ENCODE data around the gene PEPD. TPM values are rescaled to one million over a fixed set of nuclear protein-coding genes. Genes with fewer than 3 reads are reported as not detected.

Gene PEPD
- total RNA-seq, 4 donors from 2014 or later, result 116 to 1,166 (median 748) TPM

DNA sequence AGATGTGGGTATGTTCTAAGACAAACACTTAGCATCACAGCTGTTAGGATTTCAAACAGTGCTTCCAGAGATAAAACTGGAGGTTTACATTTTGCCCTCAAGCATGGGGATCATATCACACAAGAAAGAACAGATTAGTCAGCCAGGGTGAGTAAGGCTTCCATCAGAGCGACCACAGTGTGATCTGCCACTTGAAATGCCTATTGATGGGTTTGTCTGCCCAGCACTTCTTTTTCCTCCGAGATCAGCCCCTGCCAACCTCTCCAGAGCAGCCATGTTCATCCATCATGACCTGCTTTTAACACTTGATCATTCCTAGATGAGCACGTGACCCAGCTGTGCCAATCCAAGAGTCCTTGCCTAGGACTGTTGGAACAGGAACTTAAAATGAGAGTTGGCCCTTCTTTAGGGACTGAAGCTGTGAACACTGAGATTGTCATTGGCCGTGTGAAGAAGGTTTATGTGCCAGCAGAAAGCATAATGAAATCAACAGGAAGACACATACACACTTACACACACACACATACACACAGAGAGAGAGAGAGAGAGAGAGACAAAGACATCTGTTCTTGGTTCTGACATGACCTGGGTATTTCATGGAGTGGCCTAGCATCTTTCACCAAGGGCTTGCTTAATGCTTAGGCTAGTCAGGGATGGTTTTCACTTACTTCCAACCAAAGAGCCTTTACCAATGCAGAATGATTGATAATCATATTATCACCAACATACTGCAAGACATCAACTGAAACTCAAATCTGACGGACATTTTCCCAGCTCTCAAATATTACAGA is 153.3 kb downstream of the PEPD start:
- TF ChIP-seq, protein P1, sequence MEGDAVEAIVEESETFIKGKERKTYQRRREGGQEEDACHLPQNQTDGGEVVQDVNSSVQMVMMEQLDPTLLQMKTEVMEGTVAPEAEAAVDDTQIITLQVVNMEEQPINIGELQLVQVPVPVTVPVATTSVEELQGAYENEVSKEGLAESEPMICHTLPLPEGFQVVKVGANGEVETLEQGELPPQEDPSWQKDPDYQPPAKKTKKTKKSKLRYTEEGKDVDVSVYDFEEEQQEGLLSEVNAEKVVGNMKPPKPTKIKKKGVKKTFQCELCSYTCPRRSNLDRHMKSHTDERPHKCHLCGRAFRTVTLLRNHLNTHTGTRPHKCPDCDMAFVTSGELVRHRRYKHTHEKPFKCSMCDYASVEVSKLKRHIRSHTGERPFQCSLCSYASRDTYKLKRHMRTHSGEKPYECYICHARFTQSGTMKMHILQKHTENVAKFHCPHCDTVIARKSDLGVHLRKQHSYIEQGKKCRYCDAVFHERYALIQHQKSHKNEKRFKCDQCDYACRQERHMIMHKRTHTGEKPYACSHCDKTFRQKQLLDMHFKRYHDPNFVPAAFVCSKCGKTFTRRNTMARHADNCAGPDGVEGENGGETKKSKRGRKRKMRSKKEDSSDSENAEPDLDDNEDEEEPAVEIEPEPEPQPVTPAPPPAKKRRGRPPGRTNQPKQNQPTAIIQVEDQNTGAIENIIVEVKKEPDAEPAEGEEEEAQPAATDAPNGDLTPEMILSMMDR (IDR thresholded peaks at IDR 0.05), result no peak
- TF ChIP-seq POLR2A (IDR thresholded peaks at IDR 0.05), result no peak
- DNase-seq, result no peak

DNA sequence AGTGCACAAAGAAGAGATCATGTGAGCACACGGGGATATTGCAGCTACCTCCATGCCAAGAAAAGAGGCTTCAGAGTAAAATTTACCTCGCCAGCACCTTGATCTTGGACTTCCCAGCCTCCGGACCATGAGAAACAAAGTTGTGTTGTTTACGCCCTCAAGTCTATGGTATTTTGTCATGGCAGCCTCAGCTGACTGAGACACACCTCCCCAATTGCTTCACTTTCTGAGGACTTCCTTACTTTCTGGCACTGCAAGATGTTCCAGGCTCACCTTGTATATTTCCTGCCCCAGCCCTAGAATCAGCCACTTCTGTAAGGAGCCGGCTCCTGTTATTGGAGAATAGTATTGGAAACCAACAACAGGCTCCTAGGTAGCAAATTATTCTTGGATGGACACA is 154.7 kb downstream of the PEPD start:
- no peaks in the 10 kb centered on the region for H3K36me3 ChIP-seq
- no peak for DNase-seq
- H3K9me3 ChIP-seq, result no peaks in the 10 kb centered on the region
- no peaks in the 10 kb centered on the region for H3K27me3 ChIP-seq
- no peak overlapping the region for H3K4me3 ChIP-seq
- peak overlapping the region in 3 of 4 donors; percentile 60 to 93 (median 81) for H3K27ac ChIP-seq
- TF ChIP-seq, protein P1 (IDR thresholded peaks at IDR 0.05), result no peak
- TF ChIP-seq POLR2A (IDR thresholded peaks at IDR 0.05), result no peak
- peaks cover 0 to 11% (median 0%) of the 10 kb centered on the region in 4 donors for H3K4me1 ChIP-seq

More for the DNA sequence above, 153.3 kb downstream of the PEPD start:
- H3K9me3 ChIP-seq, result no peaks in the 10 kb centered on the region
- H3K4me3 ChIP-seq, result no peak overlapping the region
- H3K27ac ChIP-seq, result peak overlapping the region in 1 of 4 donors; percentile 18
- H3K4me1 ChIP-seq, result peaks cover 0 to 13% (median 0%) of the 10 kb centered on the region in 4 donors
- no peaks in the 10 kb centered on the region for H3K27me3 ChIP-seq
- no peaks in the 10 kb centered on the region for H3K36me3 ChIP-seq

DNA sequence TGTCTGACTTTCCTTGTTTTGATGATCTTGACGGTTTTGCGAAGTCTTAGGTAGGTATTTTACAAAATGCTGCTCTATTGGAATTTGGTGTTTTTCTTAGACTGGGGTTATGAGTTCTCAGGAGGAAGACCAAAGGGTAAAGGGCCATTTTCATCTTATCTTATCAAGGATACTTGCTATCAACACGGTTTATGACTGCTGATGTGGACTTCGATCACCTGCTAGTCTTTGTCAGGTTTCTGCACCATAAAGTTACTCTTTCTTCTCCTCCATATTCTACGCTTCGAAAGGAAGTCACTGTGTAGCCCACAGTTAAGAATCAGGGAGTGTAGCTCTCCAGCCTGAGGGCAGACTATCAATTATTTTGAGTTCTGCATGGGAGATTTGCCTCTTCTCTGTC is 155.5 kb downstream of the PEPD start:
- H3K36me3 ChIP-seq, result no peaks in the 10 kb centered on the region
- peaks cover 0 to 7% (median 0%) of the 10 kb centered on the region in 4 donors for H3K4me1 ChIP-seq
- DNase-seq, result peak in 1 of 3 donors; percentile 74
- H3K27me3 ChIP-seq, result no peaks in the 10 kb centered on the region
- TF ChIP-seq, protein P1 (IDR thresholded peaks at IDR 0.05), result no peak
- no peak for TF ChIP-seq POLR2A (IDR thresholded peaks at IDR 0.05)
- no peaks in the 10 kb centered on the region for H3K9me3 ChIP-seq
- peak overlapping the region in 3 of 4 donors; percentile 60 to 93 (median 81) for H3K27ac ChIP-seq
- H3K4me3 ChIP-seq, result peak overlapping the region in 2 of 4 donors; percentile 37 to 39

DNA sequence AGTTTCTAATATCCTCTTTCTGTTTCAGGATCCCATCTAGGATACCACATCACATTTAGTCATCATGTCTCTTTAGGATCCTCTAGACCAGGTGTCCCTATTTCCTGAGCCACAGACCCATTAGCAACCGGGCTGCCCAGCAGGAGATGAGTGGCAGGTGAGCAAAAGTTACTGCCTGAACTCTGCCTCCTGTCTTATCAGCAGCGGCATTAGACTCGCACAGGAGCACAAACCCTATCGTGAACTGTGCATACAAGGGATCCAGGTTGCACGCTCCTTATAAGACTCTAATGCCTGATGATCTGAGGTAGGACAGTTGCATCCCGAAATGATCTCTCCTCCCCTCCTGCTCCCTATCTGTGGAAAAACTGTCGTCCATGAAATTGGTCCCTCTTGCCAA is 155.9 kb downstream of the PEPD start:
- Histone ChIP-seq H3K27ac (peak overlapping the region in 2 of 4 donors; percentile 81 to 93), H3K4me1 (peaks cover 0 to 7% (median 0%) of the 10 kb centered on the region in 4 donors), H3K27me3 (no peaks in the 10 kb centered on the region), H3K4me3 (peak overlapping the region in 2 of 4 donors; percentile 37 to 39), H3K36me3 (no peaks in the 10 kb centered on the region), H3K9me3 (no peaks in the 10 kb centered on the region)
- TF ChIP-seq POLR2A (IDR thresholded peaks at IDR 0.05), result no peak
- TF ChIP-seq, protein P1 (IDR thresholded peaks at IDR 0.05), result peak in 3 of 6 experiments; percentile 18 to 32 (median 23)
- peak in 2 of 3 donors; percentile 63 to 75 for DNase-seq

DNA sequence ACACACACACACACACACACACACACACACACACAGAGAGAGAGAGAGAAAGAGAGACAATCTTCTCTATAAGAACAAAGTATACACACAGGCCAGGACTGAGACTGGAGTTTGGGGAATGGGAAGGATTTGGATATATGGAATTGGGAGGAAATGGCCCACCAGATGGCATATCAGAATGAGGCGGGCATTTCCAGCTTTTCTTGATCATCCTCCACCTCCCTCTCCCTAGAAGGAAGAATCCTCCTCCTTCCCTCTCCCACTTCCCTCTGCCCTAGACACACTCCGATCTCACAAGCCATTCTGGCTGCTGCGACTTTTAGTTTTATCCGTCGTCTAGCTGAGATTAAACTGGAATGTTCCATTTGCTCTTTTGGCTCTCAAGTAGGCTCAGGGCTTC is 158.1 kb downstream of the PEPD start:
- Histone ChIP-seq H3K36me3 (no peaks in the 10 kb centered on the region), H3K9me3 (no peaks in the 10 kb centered on the region), H3K4me3 (no peak overlapping the region), H3K27ac (no peak overlapping the region), H3K27me3 (no peaks in the 10 kb centered on the region), H3K4me1 (peaks cover 0 to 7% (median 0%) of the 10 kb centered on the region in 4 donors)
- TF ChIP-seq, protein P1 (IDR thresholded peaks at IDR 0.05), result no peak
- TF ChIP-seq POLR2A (IDR thresholded peaks at IDR 0.05), result no peak
- no peak for DNase-seq

Measured in Peyer's patch (tissue), 4 donors.